HepG2 (cell line): Measurements from ENCODE around the gene NSUN6. TPM values are rescaled to one million over a fixed set of nuclear protein-coding genes. Genes with fewer than 3 reads are reported as not detected.

ENCODE experiments used
- ATF3 ChIP-seq: sonication (generic); formaldehyde crosslinking; IDR thresholded peaks from 2 replicates; pipeline ENCODE4 v1.4.0; 2020; ENCODE audit warnings: missing genetic modification reagents
- FIP1L1 ChIP-seq: fragments of 200-400 bp; formaldehyde crosslinking; IDR thresholded peaks from 2 replicates; pipeline ENCODE4 v1.6.1; 2018; ENCODE audit warnings: low read depth, mild to moderate bottlenecking, low read length, moderate library complexity, borderline replicate concordance; ENCODE audit not compliant: insufficient read depth
- FOXM1 ChIP-seq: sonication (generic); formaldehyde crosslinking; IDR thresholded peaks from 2 replicates; pipeline ENCODE4 v1.5.0; 2020; ENCODE audit warnings: missing genetic modification reagents
- IRX3 ChIP-seq: sonication (generic); formaldehyde crosslinking; IDR thresholded peaks from 2 replicates; pipeline ENCODE4 v1.8.1; 2023; ENCODE audit warnings: mild to moderate bottlenecking, low read depth, missing genetic modification reagents, borderline replicate concordance
- KAT7 ChIP-seq: IDR thresholded peaks from 2 replicates; pipeline ENCODE4 v1.6.1; 2018; ENCODE audit warnings: borderline replicate concordance, missing compliant biosample characterization
- NFKBIZ ChIP-seq: IDR thresholded peaks from 2 replicates; pipeline ENCODE4 v1.6.1; 2018; ENCODE audit warnings: missing genetic modification reagents, missing compliant biosample characterization
- PAWR ChIP-seq: sonication (generic); formaldehyde crosslinking; IDR thresholded peaks from 2 replicates; pipeline ENCODE4 v1.4.0; 2020; ENCODE audit warnings: missing genetic modification reagents, mild to moderate bottlenecking, borderline replicate concordance
- POLR2A ChIP-seq, 2 experiments: IDR thresholded peaks; 2 replicates each; pipeline ENCODE4 v1.6.1; 2011; ENCODE audit warnings: low read depth in 2 of 2, low read length in 2 of 2, mild to moderate bottlenecking in 1 of 2, moderate library complexity in 1 of 2; ENCODE audit not compliant: insufficient read depth in 1 of 2
- RAD21 ChIP-seq: fragments of 450-650 bp; formaldehyde crosslinking; IDR thresholded peaks from 2 replicates; pipeline ENCODE4 v1.5.0; 2020; ENCODE audit warnings: mild to moderate bottlenecking
- RBFOX2 ChIP-seq: fragments of 200-400 bp; formaldehyde crosslinking; IDR thresholded peaks from 2 replicates; pipeline ENCODE4 v1.6.1; 2017; ENCODE audit warnings: low read depth, mild to moderate bottlenecking, low read length
- SRSF4 ChIP-seq: fragments of 200-400 bp; formaldehyde crosslinking; IDR thresholded peaks from one replicate; pipeline ENCODE4 v1.6.1; 2018; ENCODE audit warnings: mild to moderate bottlenecking, low read depth, low read length, moderate library complexity; ENCODE audit not compliant: poor library complexity, severe bottlenecking
- THAP11 ChIP-seq: IDR thresholded peaks from 2 replicates; pipeline ENCODE4 v1.6.1; 2016; ENCODE audit warnings: missing biosample characterization, missing genetic modification reagents
- YY1 ChIP-seq: IDR thresholded peaks from 2 replicates; pipeline ENCODE4 v1.6.1; 2011; ENCODE audit warnings: low read length, low read depth, moderate library complexity, mild to moderate bottlenecking; ENCODE audit not compliant: insufficient read depth, insufficient replicate concordance
- ZBTB10 ChIP-seq: sonication (generic); formaldehyde crosslinking; IDR thresholded peaks from 2 replicates; pipeline ENCODE4 v1.4.0; 2020; ENCODE audit warnings: missing genetic modification reagents, borderline replicate concordance
- ZBTB49 ChIP-seq: sonication (generic); formaldehyde crosslinking; IDR thresholded peaks from 2 replicates; pipeline ENCODE4 v1.4.0; 2020; ENCODE audit warnings: missing genetic modification reagents, borderline replicate concordance
- ZBTB8A ChIP-seq: sonication (generic); formaldehyde crosslinking; IDR thresholded peaks from 2 replicates; pipeline ENCODE4 v1.4.0; 2020; ENCODE audit warnings: mild to moderate bottlenecking, low read depth, missing genetic modification reagents, borderline replicate concordance
- ZNF337 ChIP-seq: sonication (generic); formaldehyde crosslinking; IDR thresholded peaks from 2 replicates; pipeline ENCODE4 v1.5.1; 2020; ENCODE audit warnings: missing genetic modification reagents, low read depth, mild to moderate bottlenecking, borderline replicate concordance
- ZNF574 ChIP-seq: sonication (generic); formaldehyde crosslinking; IDR thresholded peaks from 2 replicates; pipeline ENCODE4 v1.4.0; 2020; ENCODE audit warnings: missing genetic modification reagents
- ZNF672 ChIP-seq: sonication (generic); formaldehyde crosslinking; IDR thresholded peaks from 2 replicates; pipeline ENCODE4 v1.8.1; 2022; ENCODE audit warnings: missing genetic modification reagents
- ZNF83 ChIP-seq: sonication (generic); formaldehyde crosslinking; IDR thresholded peaks from 2 replicates; pipeline ENCODE4 v1.4.0; 2020; ENCODE audit warnings: missing genetic modification reagents, mild to moderate bottlenecking, borderline replicate concordance
- ZSCAN29 ChIP-seq: sonication (generic); formaldehyde crosslinking; conservative IDR thresholded peaks from 2 replicates; pipeline ENCODE4 v1.4.0; 2020; ENCODE audit warnings: mild to moderate bottlenecking, missing genetic modification reagents
- polyA plus RNA-seq, 8 experiments: library from polyadenylated mRNA; depleted of rRNA in 3 of 8; stranded (reverse) in 7 of 8; unstranded in 1 of 8; fragments of >200 nt; fragmentation: Illumina TruSeq in 4 of 8; extraction: Trizol in 4 of 8; gene quantifications; 2 replicates each; pipeline versions ENCODE4 v1.2.1 to v1.2.3, GENCODE V29; 2011 to 2016; ENCODE audit warnings: low read depth in 4 of 8, missing spikeins in 1 of 8, mixed read lengths in 1 of 8; ENCODE audit not compliant: insufficient read depth in 1 of 8
- total RNA-seq, 5 experiments: library from RNA; depleted of rRNA; stranded (reverse); fragments of >200 nt; fragmentation: Illumina TruSeq; extraction: Trizol; gene quantifications; 2 replicates each; pipeline ENCODE4 v1.2.3, GENCODE V29; 2016; ENCODE audit warnings: low read depth in 1 of 5

Gene NSUN6
- total and polyA plus RNA-seq, 2 of the 13 experiments (the other 11 are each of a cell fraction or from before 2014, with no cell fraction given): 17.2 to 19.3 TPM

GRCh38 chr10:18659125-18659818 is 7.9 kb upstream of the NSUN6 start, which contains the start of gene ARL5B (continued):
- TF ChIP-seq SRSF4: no peak
- no peak for TF ChIP-seq ZBTB10 (CRISPR knock-in tag)
- TF ChIP-seq ZNF83 (CRISPR knock-in tag): no peak
- no peak for TF ChIP-seq ATF3 (CRISPR knock-in tag)
- no peak for TF ChIP-seq FIP1L1
- TF ChIP-seq ZNF672 (CRISPR knock-in tag): no peak
- peak; percentile 68; the same call in 1 of the 2 replicates for TF ChIP-seq ZNF574 (CRISPR knock-in tag)
- peak; percentile 66 for TF ChIP-seq KAT7 (CRISPR knock-in tag)
- no peak for TF ChIP-seq PAWR (CRISPR knock-in tag)
- TF ChIP-seq ZBTB8A (CRISPR knock-in tag): no peak
- TF ChIP-seq ZNF337 (CRISPR knock-in tag): no peak
- no peak for TF ChIP-seq FOXM1 (CRISPR knock-in tag)
- no peak for TF ChIP-seq ZSCAN29
- TF ChIP-seq ZBTB49 (CRISPR knock-in tag): no peak
- TF ChIP-seq THAP11 (CRISPR knock-in tag): peak; percentile 89
- TF ChIP-seq NFKBIZ (CRISPR knock-in tag): no peak
- peak; percentile 81 to 90 for TF ChIP-seq POLR2A (IDR thresholded peaks at IDR 0.05; ENCODE audit: insufficient read depth in 1 of 2, low read depth in 2 of 2, low read length in 2 of 2)
- TF ChIP-seq IRX3 (CRISPR knock-in tag): 0 out of 2 replicates have a peak, but pooled peaks have one; percentile 21
- TF ChIP-seq YY1: peak; percentile 47
- TF ChIP-seq RBFOX2: peak; percentile 98
- peak; percentile 24 for TF ChIP-seq RAD21 (CRISPR knock-in tag)
